ENCODE measurements around the gene INSR. TPM values are rescaled to one million over a fixed set of nuclear protein-coding genes. Genes with fewer than 3 reads are reported as not detected.

The INSR gene
- total RNA-seq, 1 donor from 2014 or later: 37.5 TPM

GRCh38 chr19:7287722-7288121, 6.5 kb downstream of the INSR start:
- DNase-seq (no peak), ATAC-seq (no peak)
- intact Hi-C loops (cut with DNase I): no loop called here
- Histone ChIP-seq H3K36me3 (no peaks in the 10 kb centered on the region), H3K27me3 (no peaks in the 10 kb centered on the region), H3K4me3 (no peak overlapping the region), H3K27ac (no peak overlapping the region), H3K9me3 (no peaks in the 10 kb centered on the region), H3K4me1 (peaks cover 2% of the 10 kb centered on the region)
- no peak for TF ChIP-seq CTCF (IDR thresholded peaks at IDR 0.05)

DNA sequence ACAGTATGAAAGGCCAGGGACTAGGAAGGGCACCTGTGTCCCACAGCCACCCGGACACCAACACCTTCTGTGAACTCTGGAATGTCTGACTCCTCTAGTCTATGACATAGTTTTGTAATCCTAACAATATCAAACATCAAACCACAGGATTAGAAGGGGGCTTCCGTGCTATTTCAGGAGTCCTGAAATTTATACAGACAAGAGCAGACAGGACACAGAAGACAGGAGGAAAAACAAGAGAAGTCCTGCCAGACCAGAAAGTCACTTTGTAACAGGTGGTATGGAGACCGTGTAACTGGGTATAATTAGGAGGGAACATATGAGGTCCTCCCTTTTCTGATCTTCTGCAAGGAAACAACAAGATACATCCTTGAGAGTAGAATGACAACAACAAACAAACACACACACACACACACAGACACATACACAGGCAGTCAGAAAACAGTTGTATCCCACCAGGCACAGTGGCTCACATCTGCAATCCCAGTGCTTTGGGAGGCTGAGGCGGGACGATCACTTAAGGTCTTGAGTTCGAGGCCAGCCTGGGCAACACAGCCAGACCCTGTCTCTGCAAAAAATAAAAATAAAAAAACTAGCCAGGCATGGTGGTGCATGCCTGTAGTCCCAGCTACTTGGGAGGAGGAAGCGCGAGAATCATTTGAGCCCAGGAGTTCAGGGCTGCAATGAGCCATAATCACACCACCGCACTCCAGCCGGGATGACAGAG, 13.1 kb downstream of the INSR start:
- Histone ChIP-seq H3K4me3 (no peak overlapping the region), H3K4me1 (no peaks in the 10 kb centered on the region), H3K9me3 (no peaks in the 10 kb centered on the region), H3K36me3 (no peaks in the 10 kb centered on the region), H3K27me3 (no peaks in the 10 kb centered on the region), H3K27ac (no peak overlapping the region)
- no peak for DNase-seq
- intact Hi-C loops (cut with DNase I): no loop called here
- TF ChIP-seq CTCF (IDR thresholded peaks at IDR 0.05): no peak
- no peak for ATAC-seq

DNA sequence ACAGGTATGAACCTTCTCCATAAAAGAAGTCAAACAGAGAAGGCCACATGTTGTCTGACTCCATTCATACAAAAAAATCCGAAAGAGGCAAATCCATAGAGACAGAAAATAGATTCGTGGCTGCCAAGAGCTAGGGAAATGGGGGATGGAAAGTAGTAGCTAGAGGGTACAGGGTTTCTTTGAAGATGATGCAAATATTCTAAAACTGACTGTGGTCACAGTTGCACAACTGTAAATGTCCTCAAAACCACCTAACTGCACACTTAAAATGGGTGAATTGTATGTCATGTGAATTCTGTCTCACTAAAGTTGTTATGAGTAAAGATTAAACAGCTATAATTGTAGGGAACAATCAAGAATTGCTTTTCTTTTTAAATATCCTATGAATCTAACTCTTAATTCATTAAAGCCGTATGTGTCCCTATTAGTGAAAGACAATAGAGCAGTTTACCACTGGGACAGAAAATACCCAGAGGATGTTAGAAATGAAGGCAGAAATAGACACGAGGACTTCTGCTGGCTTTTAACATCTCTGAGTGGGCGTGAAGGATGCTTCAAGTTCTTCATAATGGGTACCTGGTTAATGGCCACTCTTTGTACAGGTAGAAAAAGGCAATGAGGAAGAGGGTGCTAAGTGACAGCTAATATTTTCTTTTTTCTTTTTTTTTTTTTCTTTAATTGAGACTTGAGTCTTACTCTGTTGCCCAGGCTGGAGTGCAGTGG, 21.2 kb downstream of the INSR start:
- Histone ChIP-seq H3K36me3 (no peaks in the 10 kb centered on the region), H3K4me1 (peaks cover 22% of the 10 kb centered on the region), H3K27me3 (no peaks in the 10 kb centered on the region), H3K4me3 (no peak overlapping the region), H3K27ac (no peak overlapping the region), H3K9me3 (no peaks in the 10 kb centered on the region)
- intact Hi-C loops (cut with DNase I): no loop called here
- no peak for TF ChIP-seq CTCF (IDR thresholded peaks at IDR 0.05)
- ATAC-seq: peak; percentile 65
- no peak for DNase-seq

DNA sequence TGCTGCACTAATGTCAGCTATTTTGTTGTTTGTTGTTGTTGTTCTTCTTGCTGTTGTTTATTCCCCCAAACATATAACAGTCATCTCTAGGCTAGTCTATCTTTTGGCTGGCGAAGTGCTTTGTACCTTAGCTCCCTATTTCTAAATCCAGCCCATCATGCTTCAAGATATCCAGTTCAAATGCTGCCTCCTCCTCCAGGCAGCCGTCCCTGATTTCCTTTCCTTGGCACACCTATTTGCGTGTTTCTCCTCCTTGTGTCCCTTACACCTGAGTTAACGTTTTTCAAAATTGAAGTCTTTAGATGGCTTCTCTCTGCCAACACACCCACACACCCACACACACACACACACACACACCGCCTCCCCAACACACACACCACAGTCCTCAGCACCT, 25.5 kb downstream of the INSR start:
- no peak overlapping the region for H3K4me3 ChIP-seq
- H3K4me1 ChIP-seq: peaks cover 41% of the 10 kb centered on the region
- H3K27me3 ChIP-seq: no peaks in the 10 kb centered on the region
- no peak overlapping the region for H3K27ac ChIP-seq
- DNase-seq (no peak), ATAC-seq (no peak)
- no peaks in the 10 kb centered on the region for H3K9me3 ChIP-seq
- intact Hi-C loops (cut with DNase I): no loop called here
- H3K36me3 ChIP-seq: peaks cover 9% of the 10 kb centered on the region
- TF ChIP-seq CTCF (IDR thresholded peaks at IDR 0.05): no peak

DNA sequence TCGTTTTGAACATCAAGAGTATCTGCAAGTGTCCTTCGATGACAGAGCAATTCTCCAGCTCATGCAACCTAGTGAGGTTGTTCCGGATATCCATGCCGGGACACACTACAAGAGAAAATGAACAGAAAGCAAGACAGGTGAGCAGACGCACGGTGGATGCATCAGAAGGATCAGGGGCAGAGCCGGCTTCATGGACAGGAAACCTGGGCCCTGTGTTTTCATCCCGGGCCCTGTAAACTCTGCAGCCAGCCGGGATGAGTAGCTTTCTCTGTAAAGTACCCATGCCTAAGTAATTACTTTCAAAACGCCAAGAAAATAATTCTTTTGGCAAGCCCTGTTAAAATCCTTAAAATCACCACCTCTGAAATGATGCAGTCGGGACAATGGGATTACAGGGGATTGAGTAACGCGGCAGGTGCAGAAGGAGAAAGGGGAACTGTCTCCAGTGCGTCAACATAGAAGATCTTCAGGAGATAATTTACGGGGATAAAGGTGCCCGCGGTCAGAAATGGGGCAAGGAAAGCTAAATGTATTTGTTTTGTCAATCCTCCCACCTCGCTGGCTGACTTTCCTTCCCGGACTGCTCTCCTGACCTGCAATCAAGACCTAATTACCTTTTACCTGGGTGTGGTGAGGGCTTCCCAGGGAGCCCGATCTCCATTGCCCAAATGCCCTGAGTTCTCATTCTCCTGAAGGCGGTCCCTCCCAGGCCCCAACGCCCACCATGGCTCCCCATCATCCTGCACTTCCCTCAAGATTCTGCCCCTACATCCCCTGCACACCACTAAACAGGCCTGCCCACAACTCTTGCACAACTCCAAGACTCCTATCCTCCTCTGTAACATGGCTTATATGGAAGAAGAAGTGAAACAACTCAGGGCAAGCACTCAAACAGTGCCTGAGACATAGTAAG, 26.2 kb downstream of the INSR start:
- no peak for TF ChIP-seq CTCF (IDR thresholded peaks at IDR 0.05)
- Histone ChIP-seq H3K4me3 (no peak overlapping the region), H3K4me1 (peaks cover 34% of the 10 kb centered on the region), H3K27ac (no peak overlapping the region), H3K9me3 (no peaks in the 10 kb centered on the region), H3K36me3 (peaks cover 9% of the 10 kb centered on the region), H3K27me3 (no peaks in the 10 kb centered on the region)
- ATAC-seq: peak; percentile 87
- intact Hi-C loops (cut with DNase I): no loop called here
- peak; percentile 77 for DNase-seq
